NOMO-1 treated with DMSO at 0.1 percent for 48 hours (cell line): ENCODE results near the gene ST6GAL1.
A peak's percentile ranks its signal among the peaks of the same experiment; 100 is the strongest.

Experiments used
- DNase-seq: peaks from one replicate; lab custom pipeline; 2025; ENCODE audit not compliant: unreplicated experiment; lab: John Stamatoyannopoulos, UW

Gene ST6GAL1

DNA sequence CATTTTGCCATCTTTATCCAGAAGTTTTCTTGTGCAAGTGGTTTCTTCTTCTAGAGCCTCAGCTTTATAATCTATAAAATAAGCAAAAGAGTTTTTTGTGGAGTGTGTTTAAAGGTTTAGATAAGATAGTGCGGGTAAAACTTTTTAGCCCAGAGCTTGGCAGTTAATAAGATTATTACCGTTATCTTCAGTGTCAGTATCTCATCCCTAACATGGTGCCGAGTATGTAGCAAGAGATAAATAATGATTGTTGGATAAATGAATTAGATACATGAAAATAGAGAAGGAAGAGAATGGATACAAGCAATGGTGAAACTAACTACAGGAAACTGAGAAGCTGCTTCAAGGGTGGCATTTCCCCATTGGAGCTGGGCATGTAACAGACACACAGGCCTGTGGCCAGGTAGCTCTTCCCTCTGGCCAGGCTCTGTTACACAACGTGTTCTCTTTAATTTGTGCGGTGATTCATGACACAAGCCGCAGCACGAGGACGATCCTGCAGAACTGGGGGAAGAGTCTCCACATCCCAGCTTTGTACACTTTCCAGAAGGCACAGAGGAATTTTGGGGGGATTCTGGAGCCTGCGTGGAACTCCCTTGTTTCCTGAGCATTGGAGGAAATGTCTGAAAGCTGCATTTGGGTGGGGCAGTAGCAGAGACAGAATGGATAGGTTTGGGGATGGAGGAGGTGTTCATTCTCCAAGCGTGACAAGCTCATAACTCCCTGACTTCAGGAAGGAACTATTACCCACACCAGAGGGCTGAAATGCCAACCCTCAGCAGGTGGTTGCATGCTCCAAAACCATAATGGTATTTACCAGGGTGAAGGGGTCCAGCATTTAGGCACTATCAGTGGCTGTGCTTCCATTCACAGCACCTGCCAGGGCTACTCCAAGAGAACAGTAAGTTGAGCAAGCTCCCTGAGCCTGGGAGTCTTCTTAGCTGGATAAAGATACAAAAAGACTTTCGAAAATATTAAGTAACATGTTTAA is 14.2 kb upstream of the ST6GAL1 start:
- DNase-seq, result peak; percentile 89

- DNase-seq, result no peak
These were observed 12.6 kb upstream of the ST6GAL1 start for GRCh38 chr3:186917512-186918312.

DNA sequence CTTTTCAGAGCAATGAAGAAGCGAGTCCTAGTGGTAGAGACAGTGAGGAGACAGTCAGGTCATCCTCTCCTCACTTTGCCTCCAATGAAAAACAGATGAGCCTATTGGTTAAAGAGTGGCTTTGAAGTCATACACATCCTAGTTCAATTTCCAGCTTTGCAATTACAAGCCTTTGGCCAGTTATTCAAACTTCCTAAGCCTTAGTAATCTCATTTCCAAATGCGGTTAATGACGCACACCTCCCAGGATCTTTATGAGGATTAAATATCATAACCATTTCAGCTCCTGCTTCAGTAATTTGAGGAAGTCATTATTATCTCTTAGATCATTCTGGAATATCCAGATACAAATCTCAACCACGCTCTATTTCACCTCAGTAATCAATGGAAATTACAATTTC is 10.0 kb upstream of the ST6GAL1 start:
- no peak for DNase-seq

DNA sequence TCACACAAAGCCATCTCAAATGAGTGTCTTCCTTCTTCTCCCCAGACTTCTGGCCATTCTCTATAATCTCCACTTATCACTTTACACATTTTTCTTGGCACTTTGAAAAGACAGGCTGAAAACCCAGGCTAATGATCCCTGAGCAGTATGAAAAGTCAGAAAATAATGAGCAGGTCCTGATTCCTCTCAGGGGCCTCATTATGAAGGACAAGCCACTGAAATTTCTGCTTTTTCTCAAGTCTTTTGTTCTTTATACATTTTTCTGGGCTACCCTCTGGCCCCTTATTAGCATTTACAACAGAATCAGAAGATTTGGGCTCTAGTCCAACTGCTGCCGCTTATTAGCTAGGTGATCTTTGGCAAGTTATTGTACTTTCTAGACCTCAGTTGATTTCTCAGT is 9.5 kb upstream of the ST6GAL1 start:
- DNase-seq, result no peak

DNA sequence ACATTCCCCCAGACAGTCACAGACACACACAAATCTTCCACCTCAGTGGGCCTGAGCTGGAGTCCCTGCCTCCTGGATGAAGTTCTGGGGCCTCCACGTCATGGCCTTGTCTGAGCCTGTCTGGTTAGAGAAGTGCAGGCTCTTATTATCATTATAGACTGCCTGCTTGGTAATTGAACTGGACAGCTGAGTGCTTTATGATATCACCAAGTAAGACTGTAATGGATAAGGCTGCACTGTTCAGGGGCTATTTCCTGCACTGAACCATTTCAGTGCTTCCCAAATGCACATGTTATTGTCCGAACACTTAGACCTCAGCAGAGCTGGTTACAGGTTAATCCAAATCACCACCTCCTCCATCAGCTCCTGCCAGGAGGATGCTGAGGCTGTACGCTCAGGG is 8.7 kb upstream of the ST6GAL1 start:
- DNase-seq, result no peak

- no peak for DNase-seq
These were observed 8.1 kb upstream of the ST6GAL1 start for GRCh38 chr3:186922224-186922623.

DNA sequence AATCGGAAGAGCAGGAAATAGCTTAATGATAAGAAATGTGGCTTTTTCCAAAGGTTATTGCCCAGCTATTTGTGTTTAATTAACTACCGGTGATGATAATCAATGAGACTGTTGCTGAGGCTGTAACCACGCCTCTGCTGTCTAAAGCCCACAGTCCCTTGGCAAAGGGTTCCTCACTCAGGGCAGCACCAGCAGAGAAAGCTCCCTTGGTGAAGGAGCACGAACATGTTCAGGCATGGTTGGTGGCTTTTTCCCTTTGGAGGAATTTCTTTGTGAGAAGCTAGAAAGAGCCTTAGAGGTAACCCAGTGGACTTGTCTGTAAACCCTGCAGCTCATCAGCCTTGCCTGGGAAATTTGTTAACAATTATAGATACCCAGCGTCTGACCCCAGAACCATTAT is 7.5 kb upstream of the ST6GAL1 start:
- DNase-seq, result no peak

DNA sequence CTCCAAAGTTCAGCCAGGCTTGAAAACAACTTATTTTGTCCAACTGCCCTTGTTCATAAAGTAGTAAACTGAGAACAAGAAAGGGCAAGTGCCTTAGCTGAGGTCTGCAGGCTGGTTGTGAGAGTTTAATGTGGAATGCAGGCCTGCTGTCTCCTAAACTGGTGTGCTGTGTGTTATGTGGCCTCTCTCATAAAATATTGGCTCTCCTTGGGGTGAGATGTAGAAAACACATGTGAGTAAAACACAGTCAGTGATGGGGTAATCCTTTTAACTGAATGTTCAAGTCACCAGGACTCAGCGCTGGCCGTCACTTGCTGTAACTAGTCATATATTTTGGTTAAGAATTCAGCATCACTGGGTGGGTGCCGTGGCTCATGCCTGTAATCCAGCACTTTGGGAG is 7.1 kb upstream of the ST6GAL1 start:
- no peak for DNase-seq

- no peak for DNase-seq
These were observed 4.5 kb upstream of the ST6GAL1 start for GRCh38 chr3:186925826-186926225.

GRCh38 chr3:186929186-186929585 is 1.1 kb upstream of the ST6GAL1 start:
- no peak for DNase-seq

- DNase-seq, result no peak
These were observed 641 bp upstream of the ST6GAL1 start for GRCh38 chr3:186929685-186930084.

- DNase-seq, result peak; percentile 97
These were observed 560 bp downstream of the ST6GAL1 start for GRCh38 chr3:186930641-186931531.

DNA sequence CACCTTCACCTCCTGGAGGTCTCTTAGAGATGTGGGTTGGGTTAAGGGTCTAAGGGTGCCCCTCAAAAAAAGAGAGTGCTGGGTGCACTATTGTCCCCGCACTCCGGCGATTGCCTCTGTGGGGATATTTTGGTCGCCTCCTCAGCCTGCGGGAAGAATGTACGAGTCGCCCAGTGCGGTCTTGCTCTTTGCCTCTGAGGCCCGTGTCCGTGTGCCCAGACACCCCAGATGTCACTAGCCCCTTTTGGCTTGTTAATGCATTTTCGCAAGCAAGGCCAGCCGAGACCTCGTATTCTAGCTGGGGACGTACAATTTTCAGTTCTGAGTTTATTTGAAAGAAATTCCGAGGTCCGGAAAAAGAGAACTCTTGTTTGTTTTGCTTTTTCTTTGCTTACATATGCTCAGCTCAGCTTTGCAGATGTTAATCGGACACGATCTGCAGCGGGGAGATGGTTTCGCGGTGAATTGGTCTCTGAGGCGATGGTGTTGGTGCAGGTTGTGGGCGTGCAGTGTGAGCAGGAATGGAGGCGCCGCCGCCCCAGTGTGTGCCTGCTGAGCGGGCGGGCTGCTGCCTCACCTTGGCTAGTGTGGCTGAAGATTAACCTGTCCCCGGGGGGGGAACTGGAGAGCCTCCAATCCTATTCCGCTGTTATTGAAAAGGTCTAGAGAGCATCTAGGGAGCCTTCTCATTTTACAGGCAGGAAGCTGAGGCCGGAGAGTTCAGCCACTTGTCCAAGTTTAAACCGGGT is 1.4 kb downstream of the ST6GAL1 start:
- DNase-seq, result no peak

- no peak for DNase-seq
These were observed 2.2 kb downstream of the ST6GAL1 start for GRCh38 chr3:186932281-186933181.

DNA sequence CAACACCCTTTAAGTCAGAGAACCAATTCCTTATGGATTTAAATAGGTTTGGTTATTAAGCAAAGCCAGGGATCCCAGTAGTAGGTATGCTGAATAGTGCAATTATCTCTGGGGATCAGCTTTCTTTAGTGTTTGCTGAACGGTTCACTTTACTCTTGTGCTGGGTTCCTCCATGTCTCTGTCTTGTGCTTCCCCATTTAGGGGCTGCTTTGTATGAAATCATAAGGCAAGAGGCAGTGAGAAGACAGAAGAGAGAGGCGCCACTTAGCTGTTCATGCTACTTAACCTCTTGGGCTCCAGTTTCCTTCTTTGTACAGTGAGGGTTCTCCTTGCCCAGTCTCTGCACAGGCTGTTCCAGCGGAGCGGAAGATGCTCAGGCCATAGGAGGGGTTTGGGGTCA is 3.5 kb downstream of the ST6GAL1 start:
- peak; percentile 28 for DNase-seq

GRCh38 chr3:186935133-186935532 is 4.8 kb downstream of the ST6GAL1 start:
- no peak for DNase-seq

DNA sequence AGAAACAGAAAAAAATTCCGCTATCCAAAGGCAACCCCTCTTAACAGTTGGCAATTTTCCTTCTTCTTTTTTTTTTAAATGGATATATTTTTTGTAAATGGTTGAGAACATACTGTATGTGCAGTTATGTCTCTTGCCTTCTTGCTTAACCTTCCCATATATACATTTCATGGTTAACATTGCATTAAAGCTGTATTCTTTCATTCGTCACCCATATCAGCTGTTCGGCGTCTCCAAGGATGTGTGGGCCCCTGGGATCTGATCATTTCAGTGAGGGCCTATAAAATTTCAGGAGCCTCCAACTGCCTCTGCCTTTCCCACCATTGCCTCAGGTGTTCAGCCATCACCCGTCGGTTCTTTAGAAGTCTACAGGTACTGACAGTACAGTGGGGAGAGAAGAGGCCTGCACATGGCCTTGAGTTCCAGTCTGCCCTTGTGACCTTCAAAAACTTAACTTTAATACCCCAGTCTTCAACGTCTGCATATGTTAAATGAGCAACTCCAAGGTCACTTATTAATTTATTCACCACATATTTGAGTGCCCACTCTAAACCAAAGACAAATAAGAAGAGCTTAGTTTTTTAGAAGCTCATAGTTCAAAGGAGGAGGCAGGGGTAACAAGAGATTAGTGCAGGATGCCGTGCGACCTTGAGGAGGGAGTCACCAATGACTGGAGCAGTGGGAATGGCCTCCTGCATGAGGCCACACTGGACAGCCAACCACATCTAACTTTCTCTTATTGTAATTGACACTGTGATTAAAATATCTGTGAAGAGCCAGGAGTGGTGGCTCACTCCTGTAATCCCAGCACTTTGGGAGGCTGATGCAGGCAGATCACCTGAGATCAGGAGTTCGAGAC is 6.9 kb downstream of the ST6GAL1 start:
- DNase-seq, result no peak

GRCh38 chr3:186938716-186939115 is 8.4 kb downstream of the ST6GAL1 start:
- DNase-seq, result no peak
